Measurements from ENCODE around the gene CD37.
"Not testable (repeated sequence)": the region's sequence is repeated elsewhere in the genome, so short reads cannot be mapped to it uniquely, and the experiment has no call there.

The CD37 gene

GRCh38 chr19:49318296-49318695 is 16.9 kb upstream of the CD37 start:
- no peak for TF ChIP-seq CTCF (IDR thresholded peaks at IDR 0.05; ENCODE audit: low read depth, low read length, missing control alignments)
- DNase-seq (ENCODE audit: extremely low read depth, low read depth), result no peak
- no peak overlapping the region for H3K4me3 ChIP-seq (replicated peaks; ENCODE audit: low read depth, low read length)

- no peak for TF ChIP-seq CTCF (IDR thresholded peaks at IDR 0.05; ENCODE audit: low read depth, low read length, missing control alignments)
- no peak for DNase-seq (ENCODE audit: extremely low read depth, low read depth)
- H3K4me3 ChIP-seq (replicated peaks; ENCODE audit: low read depth, low read length), result no peak within 1 kb of the TSS
These were observed 10.2 kb upstream of the CD37 start, which contains the start of gene SLC6A16 for GRCh38 chr19:49324801-49325576. TSS of gene SLC6A16 (minus strand) at chr19:49325191. CDS start at chr19:49311347, 13,844 bp downstream.

- not testable (repeated sequence) for H3K4me3 ChIP-seq (replicated peaks; ENCODE audit: low read depth, low read length)
These were observed 9.4 kb upstream of the CD37 start for GRCh38 chr19:49325756-49326155.

GRCh38 chr19:49326165-49326704 is 9.0 kb upstream of the CD37 start:
- DNase-seq (ENCODE audit: extremely low read depth, low read depth), result no peak
- TF ChIP-seq CTCF (IDR thresholded peaks at IDR 0.05; ENCODE audit: low read depth, low read length, missing control alignments), result no peak
- no peak overlapping the region for H3K4me3 ChIP-seq (replicated peaks; ENCODE audit: low read depth, low read length)

More at GRCh38 chr19:49325756-49326155, 9.4 kb upstream of the CD37 start:
- not testable (repeated sequence) for DNase-seq (ENCODE audit: extremely low read depth, low read depth)

- no peak overlapping the region for H3K4me3 ChIP-seq (replicated peaks; ENCODE audit: low read depth, low read length)
- DNase-seq (ENCODE audit: extremely low read depth, low read depth), result no peak
- TF ChIP-seq CTCF (IDR thresholded peaks at IDR 0.05; ENCODE audit: low read depth, low read length, missing control alignments), result peak; percentile 76
These were observed 7.2 kb upstream of the CD37 start for GRCh38 chr19:49327878-49328544.

- DNase-seq (ENCODE audit: extremely low read depth, low read depth), result no peak
- no peak for TF ChIP-seq CTCF (IDR thresholded peaks at IDR 0.05; ENCODE audit: low read depth, low read length, missing control alignments)
- no peak overlapping the region for H3K4me3 ChIP-seq (replicated peaks; ENCODE audit: low read depth, low read length)
These were observed 6.5 kb upstream of the CD37 start for GRCh38 chr19:49328741-49329140.

GRCh38 chr19:49331187-49331586 is 4.0 kb upstream of the CD37 start:
- DNase-seq (ENCODE audit: extremely low read depth, low read depth); H3K4me3 ChIP-seq (replicated peaks; ENCODE audit: low read depth, low read length): not testable (repeated sequence)

All from HFF-Myc (cell line).